Frontal cortex (tissue), 4 donors: Measurements from ENCODE around the gene GPR137. TPM values are rescaled to one million over a fixed set of nuclear protein-coding genes. Genes with fewer than 3 reads are reported as not detected.

Experiments used
- DNase-seq, 2 donors: peaks; one replicate each; pipeline ENCODE4 v3.0.0; 2012; ENCODE audit warnings: low spot score in 2 of 2
- FAIRE-seq: peaks from 2 replicates; lab custom pipeline; 2012; peaks lifted over from hg19 to GRCh38; lab: Jason Lieb, UNC
- total RNA-seq: library from RNA; depleted of rRNA; stranded (reverse); fragments of >200 nt; gene quantifications from one replicate; pipeline ENCODE4 v1.2.3, GENCODE V29; 2014
- donor health status: control.
- donor health status: control.
- donor health status: control.

The GPR137 gene
- total RNA-seq, 1 donor from 2014 or later = 9.8 TPM

GRCh38 chr11:64261556-64262080 is 24.0 kb upstream of the GPR137 start:
- no peak for FAIRE-seq
- no peak for DNase-seq

- FAIRE-seq (no peak), DNase-seq (no peak)
These were observed 23.2 kb upstream of the GPR137 start for GRCh38 chr11:64262271-64263002.

- DNase-seq = no peak
- FAIRE-seq = no peak
These were observed 22.4 kb upstream of the GPR137 start for GRCh38 chr11:64263021-64263946.

DNA sequence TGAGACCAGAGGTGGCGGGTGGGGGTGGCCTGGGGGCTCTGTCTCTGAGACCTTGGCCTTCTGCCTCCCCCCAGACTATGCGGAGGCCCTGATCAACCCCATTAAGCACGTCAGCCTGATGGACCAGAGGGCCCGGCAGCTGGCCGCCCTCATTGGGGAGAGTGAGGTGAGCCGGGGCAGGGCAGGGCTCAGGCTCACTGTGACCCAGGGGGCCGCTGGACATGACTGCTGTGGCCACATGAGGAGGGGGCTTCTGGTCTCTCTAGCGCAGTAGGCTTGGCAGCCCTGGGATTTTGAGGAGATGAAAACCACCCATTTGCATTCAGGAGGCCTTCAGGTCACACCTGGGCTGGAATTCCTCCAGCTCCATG is 21.7 kb upstream of the GPR137 start:
- FAIRE-seq (no peak), DNase-seq (no peak)

DNA sequence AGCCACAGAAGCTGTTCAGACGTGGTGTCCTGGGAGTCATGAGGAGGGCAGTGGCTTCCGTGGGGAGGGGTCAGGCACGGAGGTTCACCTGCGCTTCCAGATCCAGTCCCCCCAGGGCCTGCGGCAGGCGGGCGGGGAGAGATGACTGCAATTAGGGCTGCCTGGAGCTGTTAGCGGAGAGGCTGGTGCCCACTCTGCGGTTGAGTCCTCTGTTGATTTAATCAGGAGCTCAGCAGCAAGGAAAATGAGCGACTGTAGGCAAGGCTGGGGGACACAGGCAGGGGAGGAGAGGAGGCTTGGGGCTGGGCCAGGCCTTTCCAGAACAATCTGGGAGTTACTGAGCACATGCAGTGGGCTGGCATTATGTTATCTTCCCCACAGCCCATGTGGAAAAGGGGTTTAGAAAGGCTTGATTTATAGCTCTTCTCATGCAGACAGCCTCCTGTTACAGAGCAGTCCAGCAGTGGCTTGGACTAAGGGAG is 21.2 kb upstream of the GPR137 start:
- DNase-seq (no peak), FAIRE-seq (no peak)

- FAIRE-seq = no peak
- no peak for DNase-seq
These were observed 20.2 kb upstream of the GPR137 start for GRCh38 chr11:64265176-64266160.

DNA sequence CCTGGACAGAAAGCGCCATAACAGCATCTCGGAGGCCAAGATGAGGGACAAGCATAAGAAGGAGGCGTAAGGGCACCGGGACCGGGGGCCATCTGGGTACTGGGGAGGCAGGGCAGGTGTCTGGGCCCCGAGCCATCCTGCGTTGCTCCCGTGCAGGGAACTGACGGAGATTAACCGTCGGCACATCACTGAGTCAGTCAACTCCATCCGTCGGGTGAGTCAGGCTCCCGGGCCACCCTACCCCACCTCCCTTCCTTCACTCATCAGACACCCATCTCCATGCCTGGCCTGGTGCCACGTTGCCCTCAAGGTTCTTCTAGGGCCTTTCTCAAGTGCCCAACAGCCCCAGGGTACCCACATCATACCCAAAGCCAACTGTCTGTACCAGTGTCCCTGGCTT is 19.3 kb upstream of the GPR137 start:
- DNase-seq (no peak), FAIRE-seq (no peak)

DNA sequence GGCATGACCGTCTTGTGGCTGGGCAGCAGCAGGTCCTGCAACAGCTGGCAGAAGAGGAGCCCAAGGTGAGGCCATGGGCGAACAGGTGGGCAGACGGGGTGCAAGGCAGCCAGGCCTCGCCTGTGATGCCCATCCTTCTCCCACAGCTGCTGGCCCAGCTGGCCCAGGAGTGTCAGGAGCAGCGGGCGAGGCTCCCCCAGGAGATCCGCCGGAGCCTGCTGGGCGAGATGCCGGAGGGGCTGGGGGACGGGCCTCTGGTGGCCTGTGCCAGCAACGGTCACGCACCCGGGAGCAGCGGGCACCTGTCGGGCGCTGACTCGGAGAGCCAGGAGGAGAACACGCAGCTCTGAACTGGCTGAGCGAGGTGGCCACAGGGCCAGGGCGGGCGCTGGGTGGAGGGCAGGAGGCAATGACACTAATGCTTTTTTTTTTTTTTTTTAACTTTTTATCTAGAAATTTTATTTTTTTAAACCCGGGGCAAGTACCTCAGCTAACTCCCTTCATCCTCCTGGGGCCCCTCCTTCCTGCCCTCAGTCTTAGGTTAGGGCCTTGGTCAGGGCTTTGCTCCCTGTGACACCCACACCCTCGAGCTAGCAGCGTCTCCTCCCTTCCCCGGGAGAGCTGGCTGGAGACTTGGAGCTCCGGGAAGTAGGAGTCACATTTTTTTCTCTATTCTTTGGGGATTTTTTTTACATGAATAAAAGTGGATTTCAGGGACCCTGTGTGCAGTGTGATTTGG is 18.3 kb upstream of the GPR137 start:
- FAIRE-seq = no peak

GRCh38 chr11:64268025-64268892 is 17.4 kb upstream of the GPR137 start:
- FAIRE-seq (no peak), DNase-seq (no peak)

More for the DNA sequence above, 18.3 kb upstream of the GPR137 start:
- no peak for DNase-seq

GRCh38 chr11:64268893-64269539 is 16.6 kb upstream of the GPR137 start:
- DNase-seq = no peak
- no peak for FAIRE-seq

- peak; percentile 91 to 94 for DNase-seq
- FAIRE-seq = peak; percentile 55
These were observed 16.0 kb upstream of the GPR137 start for GRCh38 chr11:64269540-64270220.

DNA sequence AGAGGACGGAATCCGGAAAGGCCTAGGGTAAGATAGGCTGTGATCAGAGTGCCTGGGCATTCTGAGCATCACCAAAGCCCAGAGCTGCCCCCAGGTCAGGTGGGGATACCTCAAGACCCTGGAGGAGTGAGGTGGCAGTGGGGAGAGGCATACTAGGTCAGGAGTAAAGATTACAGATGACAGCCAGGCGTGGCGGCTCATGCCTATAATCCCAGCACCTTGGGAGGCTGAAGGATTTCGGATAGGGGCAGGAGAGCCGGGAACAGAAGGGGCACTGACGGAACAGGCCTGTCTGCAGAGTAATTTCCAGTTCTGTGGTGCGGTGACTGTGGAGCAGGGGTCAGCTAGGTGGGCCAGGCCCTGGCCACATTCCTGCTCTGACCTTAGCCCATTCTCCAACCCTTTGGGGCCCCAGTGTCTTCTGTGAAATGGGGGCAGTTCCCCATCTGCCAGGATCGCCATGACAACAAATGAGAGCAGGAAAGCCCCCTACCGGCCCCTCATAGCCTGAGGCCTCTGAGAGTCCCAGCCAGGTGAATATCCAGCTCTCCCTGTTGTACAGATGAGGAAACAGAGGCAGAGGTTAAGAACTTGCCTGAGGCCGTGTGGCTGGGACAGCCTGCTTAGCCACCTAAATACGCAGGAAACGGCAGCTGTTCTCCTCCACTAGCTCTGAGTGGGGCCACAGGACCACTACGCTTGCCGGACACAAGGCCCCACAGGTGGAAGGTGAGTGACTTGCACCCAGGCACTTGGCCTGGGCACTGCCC is 10.4 kb upstream of the GPR137 start:
- no peak for FAIRE-seq
- DNase-seq = no peak

DNA sequence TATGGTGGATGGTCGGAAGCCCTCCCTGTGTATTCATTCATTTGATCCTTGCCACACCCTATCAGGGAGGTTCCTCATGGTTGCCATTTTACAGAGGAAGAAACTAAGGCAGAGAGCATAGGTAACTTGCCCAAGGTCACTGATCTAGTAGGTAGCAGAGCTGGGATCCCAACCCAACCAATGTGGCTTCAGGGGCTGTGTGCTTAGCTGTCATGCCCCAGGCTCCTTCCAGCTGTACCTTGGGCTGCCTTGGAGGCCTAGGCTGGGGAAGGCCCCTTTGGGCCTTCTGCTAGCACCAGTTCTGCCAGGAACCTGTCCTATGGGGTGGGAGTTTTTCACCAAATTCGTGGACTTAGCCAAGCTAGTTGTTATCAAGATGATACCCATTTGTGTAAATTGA is 9.8 kb upstream of the GPR137 start:
- FAIRE-seq (no peak), DNase-seq (no peak)

DNA sequence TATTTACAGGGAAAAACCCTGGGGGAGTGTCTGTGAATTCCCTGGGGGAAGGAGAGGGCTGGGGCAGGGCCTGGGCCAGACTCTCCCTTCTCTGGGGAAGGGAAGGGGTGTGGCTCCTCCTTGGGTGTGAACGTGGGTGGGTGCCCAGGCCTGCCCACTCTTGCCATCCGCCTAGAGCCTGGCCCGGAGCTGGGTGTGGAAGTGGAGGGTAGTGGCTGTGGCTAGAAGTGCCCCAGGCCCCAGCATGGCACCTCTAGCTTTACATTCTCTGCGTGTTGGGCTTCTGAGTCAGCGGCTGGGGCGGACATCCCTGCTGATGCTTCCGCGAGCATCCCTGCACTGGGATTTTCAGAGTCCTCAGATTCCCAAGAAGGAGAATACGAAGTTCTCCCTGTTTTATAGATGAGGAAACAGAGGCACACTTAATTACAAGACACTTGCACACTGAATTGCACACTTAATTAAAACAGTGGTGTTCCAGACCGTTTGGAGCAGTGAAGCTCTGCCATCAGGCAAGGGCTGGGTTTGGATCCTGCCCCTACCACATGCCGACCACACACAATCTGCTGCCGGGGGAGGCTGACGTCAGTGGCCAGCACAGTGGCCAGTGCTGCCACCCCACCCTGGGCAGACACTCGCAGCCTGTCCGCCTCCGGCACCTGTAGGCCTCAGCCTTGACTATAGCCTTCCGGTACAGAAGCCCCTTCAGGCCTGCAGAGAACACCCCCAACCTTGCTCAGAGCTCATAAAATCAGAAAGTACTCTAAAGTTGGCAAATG is 8.8 kb upstream of the GPR137 start:
- no peak for DNase-seq

DNA sequence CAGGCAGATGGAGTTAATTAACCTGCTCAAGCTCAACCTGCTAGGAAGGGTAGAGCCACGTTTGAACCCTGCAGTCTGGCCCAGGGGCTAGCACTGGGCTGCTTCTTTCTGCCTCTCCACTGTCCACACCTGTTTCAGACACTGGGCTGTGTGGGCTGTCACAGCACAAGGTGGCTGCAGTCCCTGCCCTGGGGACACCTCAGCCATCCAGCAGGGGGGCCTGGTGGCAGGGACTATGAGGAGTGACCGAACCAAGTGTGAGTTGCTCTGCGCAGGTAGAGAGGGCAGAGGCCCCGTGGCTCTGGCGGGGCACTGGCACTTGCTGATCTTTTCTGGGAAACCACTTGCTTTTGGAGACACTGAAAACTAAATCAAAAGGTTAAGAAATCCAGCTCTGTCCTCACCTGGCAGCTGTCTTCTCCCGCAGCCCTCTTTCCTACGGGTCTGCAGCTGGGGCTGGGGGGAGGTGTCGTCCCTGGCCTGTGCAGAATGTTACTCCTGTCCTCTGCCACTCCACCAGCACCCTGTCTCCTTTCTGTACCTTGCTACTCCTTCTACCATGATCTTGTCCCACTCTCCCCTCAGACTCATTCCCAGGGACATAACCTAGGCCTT is 7.0 kb upstream of the GPR137 start:
- FAIRE-seq = no peak
- no peak for DNase-seq

More for the DNA sequence above, 8.8 kb upstream of the GPR137 start:
- no peak for FAIRE-seq
